Stimulated activated CD8-positive, alpha-beta memory T cell treated with anti-CD3 and anti-CD28 coated beads, Interleukin-4, amount 100 ng/mL, for 24 hours (primary cell): ENCODE measurements around the gene SRF.

Experiments used
- DNase-seq: peaks from one replicate; pipeline ENCODE4 v3.0.0-alpha.2; 2020; ENCODE audit warnings: low read depth

SRF gene

DNA sequence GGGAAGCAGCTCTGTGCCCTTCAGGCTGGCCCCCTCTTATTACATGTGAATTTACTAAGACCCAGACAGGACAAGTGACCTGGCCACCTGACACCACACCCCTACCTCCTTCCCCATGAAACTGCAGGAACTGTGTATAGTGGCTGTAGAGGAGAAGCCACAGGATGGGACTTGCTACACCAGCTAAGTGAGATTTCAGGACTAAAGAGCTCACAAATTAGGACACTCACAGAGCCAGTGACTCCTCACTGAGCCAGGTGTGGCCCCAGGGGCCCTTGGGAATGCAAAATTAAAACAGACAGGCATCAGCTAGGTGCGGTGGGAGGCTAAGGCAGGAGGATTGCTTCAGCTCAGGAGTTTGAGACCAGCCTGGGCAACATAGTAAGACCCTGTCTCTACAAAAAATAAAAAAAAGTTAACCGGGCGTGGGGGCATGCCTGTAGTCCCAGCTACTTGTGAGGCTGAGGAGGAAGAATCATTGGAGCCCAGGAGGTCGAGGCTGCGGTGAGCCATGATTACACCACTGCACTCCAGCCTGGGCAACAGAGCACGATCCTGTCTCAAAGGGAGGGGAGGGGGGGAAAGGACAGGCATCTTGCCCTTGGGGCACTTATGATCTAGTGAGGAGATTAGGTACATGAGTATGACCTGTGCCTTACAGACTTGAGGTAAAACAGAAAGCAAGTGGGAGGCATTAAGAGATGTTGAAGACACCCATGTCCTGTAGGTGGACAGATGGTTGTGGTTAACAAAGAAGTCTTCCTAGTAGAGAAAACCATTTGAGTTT, 23.2 kb upstream of the SRF start:
- DNase-seq = no peak

DNA sequence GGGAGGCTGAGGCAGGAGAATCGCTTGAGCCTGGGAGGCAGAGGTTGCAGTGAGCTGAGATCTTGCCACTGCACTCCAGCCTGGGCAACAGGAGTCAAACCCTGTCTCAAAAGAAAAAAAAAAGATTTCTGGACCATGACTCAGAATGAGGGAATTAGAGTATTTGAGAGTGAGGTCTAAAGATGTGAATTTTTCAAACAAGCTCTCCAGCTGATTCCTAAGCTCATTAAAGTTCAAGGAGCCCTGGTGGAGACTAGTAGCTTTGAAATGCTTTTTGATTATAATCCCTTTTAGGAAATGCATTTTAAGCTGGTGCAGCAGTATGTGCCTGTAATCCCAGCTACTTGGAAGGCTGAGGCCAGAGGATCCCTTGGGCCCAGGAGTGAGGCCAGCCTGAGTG, 21.8 kb upstream of the SRF start:
- no peak for DNase-seq

- DNase-seq = no peak
Observed at GRCh38 chr6:43150051-43150751, 20.9 kb upstream of the SRF start.

DNA sequence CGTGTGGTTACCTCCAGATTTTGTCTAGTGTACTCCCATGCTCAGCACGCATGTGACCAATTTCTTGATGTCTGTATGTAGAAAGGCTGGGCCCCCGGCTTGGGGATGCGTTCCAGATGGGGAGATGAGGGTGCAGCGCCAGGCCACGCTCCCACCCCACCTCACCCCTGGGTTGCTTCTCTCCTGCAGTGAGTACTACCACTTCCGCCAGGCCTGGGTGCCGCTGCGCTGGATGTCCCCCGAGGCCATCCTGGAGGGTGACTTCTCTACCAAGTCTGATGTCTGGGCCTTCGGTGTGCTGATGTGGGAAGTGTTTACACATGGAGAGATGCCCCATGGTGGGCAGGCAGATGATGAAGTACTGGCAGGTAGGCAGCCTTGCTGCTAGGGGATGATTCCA, 11.5 kb upstream of the SRF start:
- no peak for DNase-seq

- DNase-seq = no peak
Observed at GRCh38 chr6:43163899-43164298, 7.2 kb upstream of the SRF start.

- no peak for DNase-seq
Observed at GRCh38 chr6:43170417-43170930, 595 bp upstream of the SRF start.

DNA sequence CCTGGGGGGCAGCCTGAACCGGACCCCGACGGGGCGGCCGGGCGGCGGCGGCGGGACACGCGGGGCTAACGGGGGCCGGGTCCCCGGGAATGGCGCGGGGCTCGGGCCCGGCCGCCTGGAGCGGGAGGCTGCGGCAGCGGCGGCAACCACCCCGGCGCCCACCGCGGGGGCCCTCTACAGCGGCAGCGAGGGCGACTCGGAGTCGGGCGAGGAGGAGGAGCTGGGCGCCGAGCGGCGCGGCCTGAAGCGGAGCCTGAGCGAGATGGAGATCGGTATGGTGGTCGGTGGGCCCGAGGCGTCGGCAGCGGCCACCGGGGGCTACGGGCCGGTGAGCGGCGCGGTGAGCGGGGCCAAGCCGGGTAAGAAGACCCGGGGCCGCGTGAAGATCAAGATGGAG, 636 bp downstream of the SRF start:
- DNase-seq = no peak

- DNase-seq = peak; percentile 25
Observed at GRCh38 chr6:43172104-43173007, 1.3 kb downstream of the SRF start.

GRCh38 chr6:43173591-43174262, 2.7 kb downstream of the SRF start:
- DNase-seq = no peak

DNA sequence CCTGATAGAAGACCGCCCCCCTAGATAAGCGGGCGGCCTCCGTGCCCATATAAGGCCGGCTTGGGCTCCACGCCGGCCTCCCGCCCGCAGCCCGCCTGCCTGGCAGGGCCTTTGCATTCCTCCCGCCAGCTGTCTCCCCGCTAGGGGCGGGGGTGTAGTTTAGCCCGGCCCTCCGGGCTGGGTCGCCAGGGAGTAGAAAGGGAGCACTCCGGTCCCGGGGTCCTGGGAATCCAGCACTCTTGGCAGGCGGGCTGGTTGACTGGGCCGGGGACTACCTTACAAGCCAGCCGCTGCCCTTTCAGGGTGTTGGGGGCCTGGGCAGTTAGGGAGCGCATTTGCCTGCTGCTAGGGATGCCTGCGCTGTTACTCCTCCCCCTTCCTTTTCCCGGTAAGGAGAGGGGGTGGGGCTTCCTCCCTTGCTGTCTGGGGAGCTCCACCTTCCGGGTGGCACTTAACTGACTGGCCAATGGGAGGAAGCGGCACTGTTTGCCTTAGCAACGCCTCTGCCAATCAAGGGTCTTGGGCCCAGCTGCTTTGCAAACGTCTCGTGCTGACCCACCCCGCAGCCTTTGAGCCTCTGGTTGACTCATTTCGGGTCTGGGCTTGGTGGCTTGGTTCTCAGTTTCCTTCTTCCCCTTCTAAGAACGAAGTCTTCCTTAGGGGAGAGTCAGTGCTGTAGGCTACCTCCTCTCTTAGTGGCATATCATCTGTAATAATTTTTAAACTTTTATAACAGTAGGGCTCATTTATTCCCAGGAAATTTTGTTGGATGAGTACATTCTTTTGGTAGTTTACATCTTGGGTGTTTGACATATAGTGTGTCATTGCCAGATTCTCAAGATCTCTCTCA, 3.4 kb downstream of the SRF start:
- peak; percentile 90 for DNase-seq

- no peak for DNase-seq
Observed at GRCh38 chr6:43175676-43176422, 4.8 kb downstream of the SRF start.

DNA sequence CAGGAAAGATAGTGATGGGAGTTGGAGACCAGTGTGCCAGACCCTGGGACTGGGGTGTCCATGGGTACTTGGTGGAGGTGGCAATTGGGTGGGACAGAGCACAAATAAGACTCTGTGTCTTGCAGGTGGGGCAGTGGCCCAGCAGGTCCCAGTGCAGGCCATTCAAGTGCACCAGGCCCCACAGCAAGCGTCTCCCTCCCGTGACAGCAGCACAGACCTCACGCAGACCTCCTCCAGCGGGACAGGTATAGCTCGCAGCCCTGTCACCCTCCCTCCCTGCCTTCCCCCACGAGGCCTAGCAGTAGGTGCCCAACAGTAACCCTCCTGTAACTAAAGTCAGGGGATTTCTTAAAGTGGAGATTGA, 5.3 kb downstream of the SRF start:
- DNase-seq = no peak

DNA sequence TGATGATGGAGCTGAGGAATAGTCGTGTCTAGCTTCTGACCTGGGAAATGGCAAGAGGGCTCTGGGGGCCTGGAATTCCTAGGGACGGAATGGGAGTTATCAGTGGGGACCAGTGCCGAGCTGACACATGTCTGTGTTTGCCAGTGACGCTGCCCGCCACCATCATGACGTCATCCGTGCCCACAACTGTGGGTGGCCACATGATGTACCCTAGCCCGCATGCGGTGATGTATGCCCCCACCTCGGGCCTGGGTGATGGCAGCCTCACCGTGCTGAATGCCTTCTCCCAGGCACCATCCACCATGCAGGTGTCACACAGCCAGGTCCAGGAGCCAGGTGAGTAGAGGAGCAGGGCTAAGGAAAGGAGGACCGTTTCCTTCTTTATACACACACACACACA, 7.1 kb downstream of the SRF start:
- no peak for DNase-seq

DNA sequence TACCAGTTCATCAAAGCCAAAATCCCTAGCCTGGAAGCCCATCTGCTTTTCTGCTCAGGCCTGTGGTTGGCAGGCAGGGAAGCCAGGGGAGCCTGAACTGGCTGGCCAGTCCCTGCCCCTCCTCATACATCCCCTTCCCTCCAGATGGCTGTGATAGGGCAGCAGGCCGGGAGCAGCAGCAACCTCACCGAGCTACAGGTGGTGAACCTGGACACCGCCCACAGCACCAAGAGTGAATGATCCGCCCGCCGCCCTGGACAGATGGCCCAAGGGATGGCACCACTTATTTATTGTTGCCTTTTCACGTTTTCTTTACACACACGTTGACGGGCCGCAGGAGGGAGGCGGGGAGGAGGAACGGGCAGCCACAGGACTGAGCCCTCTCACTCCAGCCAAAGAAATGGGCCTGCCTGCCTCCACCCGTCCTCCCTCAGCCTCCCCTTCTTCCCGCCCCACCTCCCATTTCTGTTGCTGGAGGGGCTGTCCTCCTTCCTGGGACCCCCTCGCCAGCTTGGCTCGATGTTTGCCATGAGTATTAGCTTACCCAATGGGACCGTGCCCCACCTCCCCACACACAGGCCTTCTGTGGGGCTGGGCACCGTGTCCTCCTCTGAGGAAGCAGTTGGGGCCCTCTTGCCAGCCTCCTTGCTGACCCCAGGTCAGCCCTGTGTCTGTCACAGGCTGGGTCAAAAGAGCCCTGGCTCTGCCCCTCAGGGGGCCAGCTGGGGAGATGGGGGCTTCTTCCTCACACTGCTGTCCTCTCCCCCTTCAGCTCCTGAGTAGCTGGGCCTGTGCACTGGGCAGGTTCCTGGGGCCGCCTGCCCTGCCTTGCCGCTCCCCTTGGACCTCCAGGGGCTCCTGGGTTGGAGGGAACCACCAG, 8.1 kb downstream of the SRF start:
- no peak for DNase-seq

DNA sequence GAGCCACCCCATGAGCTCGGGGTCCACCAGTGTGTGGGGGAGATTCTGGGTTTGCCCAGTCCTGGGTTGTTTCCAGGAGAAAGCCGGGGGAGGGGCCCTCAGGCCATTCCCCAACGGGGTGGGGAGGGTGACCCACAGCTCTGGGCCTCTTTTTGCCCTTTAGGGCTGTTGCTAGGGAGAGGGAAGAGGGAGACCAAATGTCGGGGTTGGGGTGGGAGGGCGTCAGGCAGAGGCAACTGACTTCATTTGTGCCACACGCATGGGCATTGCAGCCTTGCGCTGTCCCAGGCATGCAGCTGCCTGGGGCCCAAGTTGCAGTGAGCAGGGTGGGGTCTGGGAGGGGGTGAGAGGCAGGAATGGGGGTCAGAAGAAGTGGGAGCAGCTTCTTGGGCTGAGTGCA, 9.0 kb downstream of the SRF start:
- DNase-seq = no peak

- DNase-seq = no peak
Observed at GRCh38 chr6:43180985-43181384, 9.9 kb downstream of the SRF start.

- DNase-seq = no peak
Observed at GRCh38 chr6:43181621-43181941, 10.5 kb downstream of the SRF start.

DNA sequence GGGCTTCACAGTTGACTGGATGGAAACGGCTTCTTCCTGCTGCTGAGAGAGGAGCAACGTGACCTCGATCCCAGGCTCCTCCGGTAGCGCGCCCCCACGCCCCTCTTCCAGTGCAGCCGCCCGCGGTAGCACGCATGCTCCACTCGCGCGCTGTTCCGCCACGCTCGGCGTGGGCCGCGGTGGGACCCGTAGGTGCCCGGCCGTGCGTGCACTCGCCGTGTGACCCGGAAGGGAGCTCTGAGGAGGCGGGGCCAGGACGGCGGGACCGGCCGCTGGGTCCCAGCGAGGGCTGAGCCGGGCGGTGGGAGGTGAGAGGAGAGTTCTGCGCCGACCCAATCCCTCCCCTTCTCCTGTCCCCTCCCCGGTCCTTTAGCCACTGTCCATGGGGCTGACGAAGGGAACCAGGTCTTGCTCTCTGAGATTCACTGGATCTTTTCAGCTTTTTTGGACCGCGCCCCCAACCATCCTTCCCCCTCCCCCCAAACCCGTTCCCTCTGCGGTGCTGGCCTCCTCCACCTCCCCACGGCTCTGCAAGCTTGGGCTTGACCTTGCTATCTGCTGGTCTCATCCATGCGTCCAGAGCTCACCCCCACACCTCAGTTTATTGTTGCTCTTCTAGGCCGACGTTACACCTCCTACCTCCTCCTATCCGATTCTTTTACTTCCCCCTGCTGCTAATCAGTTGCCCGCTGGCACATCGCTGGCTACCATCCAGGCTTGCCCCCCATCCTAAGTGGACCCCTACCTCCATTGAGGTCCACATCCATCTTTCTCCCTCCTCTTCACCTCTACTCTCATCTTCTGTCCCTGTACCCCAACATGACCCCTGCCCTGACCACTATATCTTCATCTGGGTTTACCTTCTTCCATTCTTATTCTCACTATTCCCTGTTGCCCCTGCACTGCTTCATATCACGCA, 11.1 kb downstream of the SRF start, which contains the start of gene CUL9:
Gene CUL9, plus strand, starts transcription at position 255 of the 919 bp plus-strand sequence. CDS start 2,115 bp downstream, outside the sequence.
- DNase-seq = peak; percentile 75
